Retinal pigment epithelial cell (primary cell): ENCODE results near the gene NFATC2.
"Not testable (repeated sequence)": the region's sequence is repeated elsewhere in the genome, so short reads cannot be mapped to it uniquely, and the experiment has no call there.

Experiments used
- DNase-seq: peaks from one replicate; pipeline ENCODE4 v3.0.0-alpha.2; 2010; ENCODE audit warnings: low read depth
- H3K4me3 ChIP-seq: 2 replicates; pipeline ENCODE4 v1.5.1; 2011; ENCODE audit warnings: mild to moderate bottlenecking, low read length, control low read depth, moderate library complexity
- TF ChIP-seq, protein P1 (sequence below): conservative IDR thresholded peaks from 2 replicates; pipeline ENCODE4 v1.5.1; 2011; ENCODE audit warnings: low read depth, low read length, control low read depth, inconsistent platforms

NFATC2 gene

DNA sequence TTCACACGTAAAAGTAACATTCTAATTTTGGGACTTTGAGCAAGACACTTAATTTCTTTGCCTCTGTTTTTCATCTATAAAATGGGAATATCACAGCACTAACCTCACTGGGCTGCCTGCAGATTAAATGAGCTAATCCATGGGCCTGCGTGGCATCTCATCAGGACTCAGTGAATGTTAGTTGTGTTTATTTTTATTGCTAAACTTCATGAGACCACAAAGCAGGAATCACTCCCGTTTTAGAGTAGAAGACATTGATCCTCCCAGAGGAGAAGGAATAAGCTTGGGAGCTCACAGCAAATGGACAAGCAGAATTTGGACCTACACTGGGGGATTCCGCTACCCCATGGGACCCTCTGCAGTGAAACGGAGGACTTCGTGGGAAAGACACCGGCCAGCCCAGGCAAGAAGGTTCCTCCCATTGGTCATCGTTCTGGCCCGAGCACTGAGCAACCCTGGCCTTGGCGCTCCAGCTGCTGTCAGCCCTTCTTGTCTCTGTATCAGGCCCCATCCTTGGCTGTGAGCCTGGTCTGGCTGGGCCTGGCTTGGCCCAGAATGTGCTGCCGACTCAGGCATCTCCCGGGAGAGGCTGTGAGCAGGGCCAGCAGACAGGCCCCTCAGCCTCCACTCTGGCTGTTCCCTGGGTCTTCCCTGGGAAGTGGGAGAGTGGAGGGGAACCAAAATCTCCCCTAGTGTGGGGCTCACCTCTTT lies 79.8 kb downstream of the NFATC2 start:
- TF ChIP-seq, protein P1, sequence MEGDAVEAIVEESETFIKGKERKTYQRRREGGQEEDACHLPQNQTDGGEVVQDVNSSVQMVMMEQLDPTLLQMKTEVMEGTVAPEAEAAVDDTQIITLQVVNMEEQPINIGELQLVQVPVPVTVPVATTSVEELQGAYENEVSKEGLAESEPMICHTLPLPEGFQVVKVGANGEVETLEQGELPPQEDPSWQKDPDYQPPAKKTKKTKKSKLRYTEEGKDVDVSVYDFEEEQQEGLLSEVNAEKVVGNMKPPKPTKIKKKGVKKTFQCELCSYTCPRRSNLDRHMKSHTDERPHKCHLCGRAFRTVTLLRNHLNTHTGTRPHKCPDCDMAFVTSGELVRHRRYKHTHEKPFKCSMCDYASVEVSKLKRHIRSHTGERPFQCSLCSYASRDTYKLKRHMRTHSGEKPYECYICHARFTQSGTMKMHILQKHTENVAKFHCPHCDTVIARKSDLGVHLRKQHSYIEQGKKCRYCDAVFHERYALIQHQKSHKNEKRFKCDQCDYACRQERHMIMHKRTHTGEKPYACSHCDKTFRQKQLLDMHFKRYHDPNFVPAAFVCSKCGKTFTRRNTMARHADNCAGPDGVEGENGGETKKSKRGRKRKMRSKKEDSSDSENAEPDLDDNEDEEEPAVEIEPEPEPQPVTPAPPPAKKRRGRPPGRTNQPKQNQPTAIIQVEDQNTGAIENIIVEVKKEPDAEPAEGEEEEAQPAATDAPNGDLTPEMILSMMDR = no peak
- DNase-seq = no peak
- H3K4me3 ChIP-seq = no peak overlapping the region

DNA sequence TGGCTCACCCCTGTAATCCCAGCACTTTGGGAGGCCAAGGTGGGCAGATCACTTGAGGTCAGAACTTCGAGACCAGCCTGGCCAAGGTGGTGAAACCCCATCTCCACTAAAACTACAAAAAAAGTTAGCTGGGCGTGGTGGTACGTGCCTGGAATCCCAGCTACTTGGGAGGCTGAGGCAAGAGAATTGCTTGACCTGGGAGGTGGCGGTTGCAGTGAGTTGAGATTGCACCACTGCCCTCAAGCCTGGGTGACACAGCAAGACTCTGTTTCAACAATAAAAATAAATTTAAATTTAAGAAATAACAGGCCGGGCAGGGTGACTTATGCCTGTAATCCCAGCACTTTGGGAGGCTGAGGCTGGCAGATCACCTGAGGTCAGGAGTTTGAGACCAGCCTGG lies 80.7 kb downstream of the NFATC2 start:
- not testable (repeated sequence) for DNase-seq, H3K4me3 ChIP-seq

DNA sequence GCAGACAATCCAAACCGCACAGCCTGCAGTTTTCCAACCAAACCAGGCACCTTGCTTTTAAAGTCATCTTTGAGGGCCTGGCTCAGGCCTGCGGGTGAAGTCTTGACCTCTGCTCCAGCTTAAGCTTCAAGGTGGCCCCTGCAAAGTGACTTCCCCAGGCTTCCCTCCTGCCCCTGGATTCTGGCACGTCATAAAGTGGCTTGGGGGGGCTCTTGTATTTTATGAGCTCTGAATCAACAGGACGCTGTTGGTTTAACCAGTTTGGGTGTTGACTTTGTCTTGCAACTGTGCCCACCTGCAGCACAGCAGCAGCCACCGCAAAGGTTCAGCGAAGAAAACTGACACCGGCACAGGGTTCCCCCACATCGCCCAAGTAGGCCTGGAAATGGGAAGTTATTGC lies 81.2 kb downstream of the NFATC2 start:
- DNase-seq = no peak
- no peak overlapping the region for H3K4me3 ChIP-seq
- TF ChIP-seq, protein P1 = no peak

DNA sequence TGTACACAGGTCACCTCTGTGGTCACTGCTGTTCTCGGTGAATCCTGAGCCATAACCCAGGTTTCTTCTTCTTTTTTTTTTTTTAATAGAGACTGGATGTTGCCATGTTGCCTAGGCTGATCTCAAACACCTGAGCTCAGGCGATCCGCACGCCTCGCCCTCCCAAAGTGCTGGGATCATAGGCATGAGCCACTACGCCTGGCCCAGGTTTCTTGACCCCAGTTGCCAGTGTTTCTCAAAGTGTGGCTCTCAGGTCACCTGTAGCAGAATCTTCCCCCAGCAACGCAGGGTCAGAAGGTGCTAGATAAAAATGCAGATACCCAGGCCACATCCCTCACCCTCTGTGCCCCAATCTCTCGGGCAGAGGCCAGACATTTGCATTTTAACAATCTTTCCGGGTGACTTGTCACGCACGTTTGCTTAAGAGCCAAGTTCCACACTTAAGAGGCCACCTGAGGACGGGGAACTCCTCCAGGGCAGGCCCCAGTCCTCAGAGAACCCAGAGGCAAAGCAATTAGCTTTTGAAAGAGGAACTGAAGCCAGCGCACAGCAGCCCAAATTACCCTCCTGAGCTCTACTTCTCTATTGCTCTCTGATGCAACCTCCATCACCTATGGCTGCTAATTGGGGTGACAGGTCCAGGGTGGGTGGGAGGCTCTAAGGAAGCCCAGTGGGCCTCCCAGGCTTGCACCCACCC lies 81.8 kb downstream of the NFATC2 start:
- DNase-seq = no peak
- H3K4me3 ChIP-seq = no peak overlapping the region
- TF ChIP-seq, protein P1 = no peak

DNA sequence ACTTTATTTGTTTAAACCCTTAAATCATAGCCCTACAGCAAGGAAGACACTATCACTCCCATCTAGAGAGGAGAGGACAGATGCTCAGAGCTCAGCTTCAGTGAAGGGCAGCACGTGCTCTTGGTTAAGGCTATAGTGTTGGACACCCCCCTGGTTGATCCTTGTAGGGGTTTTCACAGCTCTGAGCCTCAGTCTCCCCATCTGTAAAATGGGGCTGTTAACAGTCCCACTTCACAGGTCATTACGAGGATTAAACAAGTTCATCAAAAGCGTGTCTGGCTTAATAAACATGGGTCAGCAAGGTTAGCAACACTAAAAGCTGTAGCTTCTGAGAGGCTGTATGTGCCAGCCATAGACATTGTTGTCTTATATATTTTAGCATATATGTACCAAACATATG lies 82.4 kb downstream of the NFATC2 start:
- DNase-seq = no peak
- TF ChIP-seq, protein P1 = no peak

DNA sequence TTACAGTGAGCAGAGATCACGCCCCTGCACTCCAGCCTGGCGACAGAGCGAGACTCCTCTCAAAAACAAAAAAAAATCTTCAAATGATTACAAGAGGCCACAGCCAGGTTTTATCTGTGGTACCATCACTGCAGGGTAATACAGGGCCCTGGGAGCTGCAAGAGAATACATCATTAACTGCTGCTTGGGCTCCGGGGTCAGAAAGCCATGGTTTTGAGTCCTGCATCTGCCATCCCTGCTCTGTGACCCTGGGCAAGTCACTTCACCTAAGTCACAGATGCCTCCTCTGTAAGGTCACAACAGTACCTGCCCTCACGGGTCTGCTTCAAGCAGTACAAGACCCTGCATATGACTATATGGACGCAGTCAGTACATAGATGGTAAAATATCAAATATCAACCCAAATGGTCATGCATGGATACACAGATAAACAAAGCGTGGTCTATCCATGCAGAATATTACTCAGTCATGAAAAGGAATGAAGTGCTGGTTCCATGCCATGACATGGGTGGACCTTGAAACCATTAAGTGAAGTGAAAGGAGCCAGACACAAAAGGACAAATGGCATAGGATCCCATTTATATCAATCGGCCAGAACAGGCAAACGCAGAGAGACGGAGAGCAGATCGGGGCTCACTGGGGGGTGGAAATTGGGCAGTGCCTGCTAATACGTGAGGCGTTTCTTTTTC lies 83.6 kb downstream of the NFATC2 start:
- no peak for DNase-seq
- TF ChIP-seq, protein P1 = no peak
- no peak overlapping the region for H3K4me3 ChIP-seq

More for the DNA sequence above, 82.4 kb downstream of the NFATC2 start:
- H3K4me3 ChIP-seq = no peak overlapping the region

DNA sequence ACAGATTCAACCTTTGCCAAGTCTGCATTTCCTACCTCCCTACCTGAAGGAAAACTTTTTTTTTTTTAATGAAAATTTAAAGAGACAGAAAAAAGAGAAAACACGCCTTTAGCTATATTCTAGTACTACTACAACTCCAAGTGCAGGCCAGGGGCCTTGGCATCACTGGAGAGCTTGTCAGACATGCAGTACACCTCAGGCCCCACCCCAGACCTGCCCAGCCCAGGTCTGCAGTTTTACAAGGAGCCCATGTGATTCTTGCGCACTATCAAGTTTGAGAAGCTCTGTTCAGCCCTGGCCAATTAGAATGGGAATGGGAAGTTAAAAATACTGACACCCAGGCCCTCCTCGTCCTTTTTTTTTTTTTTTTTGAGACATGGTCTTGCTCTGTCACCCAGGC lies 85.0 kb downstream of the NFATC2 start:
- TF ChIP-seq, protein P1 = no peak

More for the DNA sequence above, 85.0 kb downstream of the NFATC2 start:
- no peak for DNase-seq
- no peak overlapping the region for H3K4me3 ChIP-seq
